NCI-H748 treated with DMSO at 0.1 percent for 48 hours (cell line): ENCODE data around the gene METTL27.
"Not testable (repeated sequence)": the region's sequence is repeated elsewhere in the genome, so short reads cannot be mapped to it uniquely, and the experiment has no call there.

Source experiments
- DNase-seq: peaks from one replicate; lab custom pipeline; 2025; lab: John Stamatoyannopoulos, UW

METTL27 gene

GRCh38 chr7:73869011-73869798 lies 26.9 kb upstream of the METTL27 start:
- DNase-seq: no peak

GRCh38 chr7:73866446-73866767 lies 24.1 kb upstream of the METTL27 start:
- DNase-seq: no peak

GRCh38 chr7:73865738-73866445 lies 23.6 kb upstream of the METTL27 start:
- DNase-seq: no peak

GRCh38 chr7:73864981-73865711 lies 22.8 kb upstream of the METTL27 start:
- DNase-seq: no peak

- no peak for DNase-seq
Observed at GRCh38 chr7:73861305-73861704, 19.0 kb upstream of the METTL27 start.

GRCh38 chr7:73860859-73861258 lies 18.5 kb upstream of the METTL27 start, which contains the start of gene TMEM270:
TSS of gene TMEM270 (plus strand) at chr7:73861159. CDS start at chr7:73861195, 36 bp downstream.
- DNase-seq: no peak

- DNase-seq: no peak
Observed at GRCh38 chr7:73858807-73859206, 16.5 kb upstream of the METTL27 start.

GRCh38 chr7:73856941-73857340 lies 14.6 kb upstream of the METTL27 start:
- no peak for DNase-seq

- no peak for DNase-seq
Observed at GRCh38 chr7:73852500-73852899, 10.2 kb upstream of the METTL27 start.

- DNase-seq: no peak
Observed at GRCh38 chr7:73851410-73852338, 9.4 kb upstream of the METTL27 start.

- DNase-seq: no peak
Observed at GRCh38 chr7:73850781-73851207, 8.5 kb upstream of the METTL27 start.

GRCh38 chr7:73847941-73848723 lies 5.8 kb upstream of the METTL27 start:
- DNase-seq: no peak

GRCh38 chr7:73845701-73846195 lies 3.4 kb upstream of the METTL27 start:
- DNase-seq: not testable (repeated sequence)

GRCh38 chr7:73844848-73845460 lies 2.6 kb upstream of the METTL27 start:
- DNase-seq: no peak

- no peak for DNase-seq
Observed at GRCh38 chr7:73844131-73844547, 1.8 kb upstream of the METTL27 start.

- no peak for DNase-seq
Observed at GRCh38 chr7:73841689-73842066, 638 bp downstream of the METTL27 start.

GRCh38 chr7:73840715-73841379 lies 1.5 kb downstream of the METTL27 start:
- DNase-seq: no peak

GRCh38 chr7:73839743-73840714 lies 2.3 kb downstream of the METTL27 start:
- DNase-seq: no peak
